H9 (cell line): ENCODE measurements around the gene CRK. TPM values are rescaled to one million over a fixed set of nuclear protein-coding genes. Genes with fewer than 3 reads are reported as not detected.
A peak's percentile ranks its signal among the peaks of the same experiment; 100 is the strongest.

Experiments used
- DNase-seq: peaks from one replicate; pipeline ENCODE4 v3.0.0-alpha.2; 2017
- H2AFZ ChIP-seq: one replicate; pipeline ENCODE4 v1.6.1; 2013; ENCODE audit warnings: mild to moderate bottlenecking, low read length, control low read depth, moderate library complexity
- H2AK5ac ChIP-seq: 2 replicates; pipeline ENCODE4 v1.6.1; 2013; ENCODE audit warnings: low read length, control low read depth, mixed read lengths; ENCODE audit not compliant: insufficient read length
- H2BK120ac ChIP-seq: one replicate; pipeline ENCODE4 v1.6.1; 2013; ENCODE audit warnings: low read depth, mild to moderate bottlenecking, low read length, control low read depth, inconsistent platforms; ENCODE audit not compliant: poor library complexity, severe bottlenecking
- H2BK12ac ChIP-seq: 2 replicates; pipeline ENCODE4 v1.6.1; 2013; ENCODE audit warnings: low read length, control low read depth, mixed read lengths, low read depth; ENCODE audit not compliant: insufficient read length
- H2BK15ac ChIP-seq: 2 replicates; pipeline ENCODE4 v1.6.1; 2013; ENCODE audit warnings: low read depth, low read length, control low read depth
- H2BK20ac ChIP-seq: one replicate; pipeline ENCODE4 v1.6.1; 2013; ENCODE audit warnings: low read depth, mild to moderate bottlenecking, low read length, control low read depth, inconsistent platforms; ENCODE audit not compliant: poor library complexity, severe bottlenecking
- H2BK5ac ChIP-seq: 2 replicates; pipeline ENCODE4 v1.6.1; 2013; ENCODE audit warnings: low read length, control low read depth, mixed read lengths; ENCODE audit not compliant: insufficient read length
- H3K14ac ChIP-seq: 2 replicates; pipeline ENCODE4 v1.6.1; 2013; ENCODE audit warnings: low read length, control low read depth; ENCODE audit not compliant: insufficient read depth
- H3K18ac ChIP-seq: 2 replicates; pipeline ENCODE4 v1.6.1; 2013; ENCODE audit warnings: low read depth, mild to moderate bottlenecking, mixed read lengths, low read length, control low read depth; ENCODE audit not compliant: insufficient read length
- H3K23ac ChIP-seq: 2 replicates; pipeline ENCODE4 v1.6.1; 2013; ENCODE audit warnings: low read length, control low read depth, mixed read lengths, low read depth; ENCODE audit not compliant: insufficient read length
- H3K23me2 ChIP-seq: 2 replicates; pipeline ENCODE4 v1.6.1; 2013; ENCODE audit warnings: low read depth, mild to moderate bottlenecking, mixed read lengths, low read length, control low read depth; ENCODE audit not compliant: insufficient read length, poor library complexity, severe bottlenecking
- H3K27ac ChIP-seq: 2 replicates; pipeline ENCODE4 v1.5.1; 2013; ENCODE audit warnings: low read length, control low read depth, mixed read lengths, low read depth; ENCODE audit not compliant: insufficient read length
- H3K27me3 ChIP-seq: 2 replicates; pipeline ENCODE4 v1.6.1; 2013; ENCODE audit warnings: low read length, control low read depth, inconsistent platforms; ENCODE audit not compliant: insufficient read depth
- H3K4ac ChIP-seq: 2 replicates; pipeline ENCODE4 v1.6.1; 2013; ENCODE audit warnings: low read depth, mild to moderate bottlenecking, control low read depth, inconsistent platforms, low read length, moderate library complexity
- H3K4me1 ChIP-seq: 2 replicates; pipeline ENCODE4 v1.6.1; 2013; ENCODE audit warnings: low read length, control low read depth, inconsistent platforms; ENCODE audit not compliant: insufficient read depth
- H3K4me2 ChIP-seq: 2 replicates; pipeline ENCODE4 v1.6.1; 2013; ENCODE audit warnings: low read length, control low read depth, mixed read lengths; ENCODE audit not compliant: insufficient read length, insufficient read depth
- H3K56ac ChIP-seq: 2 replicates; pipeline ENCODE4 v1.6.1; 2013; ENCODE audit warnings: low read depth, mild to moderate bottlenecking, mixed read lengths, low read length, control low read depth; ENCODE audit not compliant: insufficient read length
- H3K79me1 ChIP-seq: 2 replicates; pipeline ENCODE4 v1.6.1; 2013; ENCODE audit warnings: low read depth, mild to moderate bottlenecking, moderate library complexity, low read length, control low read depth, inconsistent platforms; ENCODE audit not compliant: insufficient read depth, poor library complexity, severe bottlenecking
- H3K79me2 ChIP-seq: 2 replicates; pipeline ENCODE4 v1.6.1; 2013; ENCODE audit warnings: low read length, control low read depth, inconsistent platforms; ENCODE audit not compliant: insufficient read depth
- H3K9ac ChIP-seq: 2 replicates; pipeline ENCODE4 v1.6.1; 2013; ENCODE audit warnings: low read length, control low read depth, mixed read lengths; ENCODE audit not compliant: insufficient read length; ENCODE audit errors: extremely low read depth
- H3K9me3 ChIP-seq: one replicate; pipeline ENCODE4 v1.6.1; 2013; ENCODE audit warnings: low read depth, low read length, inconsistent platforms; ENCODE audit not compliant: control insufficient read depth
- H3T11ph ChIP-seq: one replicate; pipeline ENCODE4 v1.6.1; 2013; ENCODE audit warnings: mild to moderate bottlenecking, low read length, control low read depth, inconsistent platforms
- H4K20me1 ChIP-seq: one replicate; pipeline ENCODE4 v1.6.1; 2013; ENCODE audit not compliant: control insufficient read depth, insufficient read length, insufficient read depth
- H4K5ac ChIP-seq: 2 replicates; pipeline ENCODE4 v1.6.1; 2013; ENCODE audit warnings: low read depth, mild to moderate bottlenecking, mixed read lengths, low read length, control low read depth; ENCODE audit not compliant: insufficient read length
- H4K8ac ChIP-seq: replicated peaks from 2 replicates; pipeline ENCODE4 v1.6.1; 2013; ENCODE audit warnings: low read length, control low read depth, mixed read lengths, low read depth; ENCODE audit not compliant: insufficient read length
- H4K91ac ChIP-seq: 2 replicates; pipeline ENCODE4 v1.6.1; 2013; ENCODE audit warnings: low read depth, mild to moderate bottlenecking, moderate library complexity, mixed read lengths, low read length, control low read depth; ENCODE audit not compliant: insufficient read length
- H3K27ac Mint-ChIP-seq, 3 experiments: 2 replicates in 2 of 3; 3 replicates in 1 of 3; pipeline ENCODE4 v1.8.0; 2020 to 2021; ENCODE audit warnings: mixed read lengths in 3 of 3, mild to moderate bottlenecking in 1 of 3, moderate library complexity in 1 of 3
- H3K27me3 Mint-ChIP-seq: 2 replicates; pipeline ENCODE4 v1.8.0; 2021; ENCODE audit warnings: low read depth, mild to moderate bottlenecking, moderate library complexity, mixed read lengths
- H3K36me3 Mint-ChIP-seq, 3 experiments: 2 replicates in 2 of 3; 3 replicates in 1 of 3; pipeline ENCODE4 v1.8.0; 2020 to 2021; ENCODE audit warnings: low read depth in 3 of 3, mixed read lengths in 3 of 3; ENCODE audit not compliant: insufficient read depth in 1 of 3
- H3K4me1 Mint-ChIP-seq, 2 experiments: 2 replicates each; pipeline ENCODE4 v1.8.0; 2020; ENCODE audit warnings: mixed read lengths in 2 of 2
- H3K4me3 Mint-ChIP-seq, 2 experiments: 2 replicates in 1 of 2; 3 replicates in 1 of 2; pipeline ENCODE4 v1.8.0; 2020 to 2021; ENCODE audit warnings: mild to moderate bottlenecking in 2 of 2, mixed read lengths in 2 of 2, moderate library complexity in 1 of 2
- H3K9me3 Mint-ChIP-seq, 2 experiments: 2 replicates in 1 of 2; 3 replicates in 1 of 2; pipeline ENCODE4 v1.8.0; 2020; ENCODE audit warnings: mild to moderate bottlenecking in 2 of 2, mixed read lengths in 2 of 2, moderate library complexity in 1 of 2
- WGBS: extraction: QIAGEN DNeasy Blood & Tissue Kit; methylation state at CpG from one replicate; pipeline ENCODE4 v1.1.7; 2013; ENCODE audit warnings: missing lambda C conversion rate, low lambda C conversion rate, mixed read lengths; ENCODE audit not compliant: insufficient read length; ENCODE audit errors: extremely low coverage; 5-methylcytosine and 5-hydroxymethylcytosine counted together
- total RNA-seq: library from RNA; stranded (reverse); gene quantifications from 2 replicates; pipeline ENCODE4 v1.2.1, GENCODE V29; 2021
- TF ChIP-seq, protein P1 (sequence below): fragments of 200-600 bp; sonication (generic); conservative IDR thresholded peaks from 3 replicates; pipeline ENCODE4 v1.8.0; 2021; ENCODE audit warnings: antibody characterized with exemption, mild to moderate bottlenecking

Gene CRK
- total RNA-seq, 1 experiment from 2014 or later: 58.9 TPM

DNA sequence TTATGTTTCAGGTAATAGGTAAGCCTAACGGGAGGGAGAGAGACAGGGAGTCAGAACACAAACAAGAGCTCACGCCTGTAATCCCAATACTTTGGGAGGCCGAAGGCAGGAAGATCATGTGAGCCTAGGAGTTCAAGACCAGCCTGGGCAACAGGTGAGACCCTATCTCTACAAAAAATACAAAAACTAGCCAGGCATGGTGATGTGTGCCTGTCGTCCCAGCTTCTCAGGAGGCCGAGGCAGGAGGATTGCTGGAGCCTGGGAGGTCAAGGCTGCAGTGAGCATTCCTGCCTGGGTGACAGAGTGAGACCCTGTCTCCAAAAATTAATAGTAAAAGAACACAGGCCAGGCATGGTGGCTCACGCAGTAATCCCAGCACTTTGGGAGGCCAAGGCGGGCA is 83.4 kb downstream of the CRK start:
- H2BK20ac ChIP-seq: no peak overlapping the region
- no peaks in the 10 kb centered on the region; the same call in 1 of the 2 replicates for H3K4me1 ChIP-seq
- no peak overlapping the region for H3K56ac ChIP-seq
- H3K9ac ChIP-seq: no peak overlapping the region
- H3K4me3 Mint-ChIP-seq: no peak overlapping the region
- H3K79me2 ChIP-seq: peaks cover 76% of the 10 kb centered on the region
- H3K14ac ChIP-seq: no peak overlapping the region
- no peak overlapping the region for H3T11ph ChIP-seq
- H2AK5ac ChIP-seq: no peak overlapping the region
- H2AFZ ChIP-seq: no peak overlapping the region
- H3K36me3 Mint-ChIP-seq: peaks cover 3 to 31% (median 23%) of the 10 kb centered on the region in 3 experiments; a peak in 6 of 7 replicates
- no peaks in the 10 kb centered on the region for H3K23me2 ChIP-seq
- no peaks in the 10 kb centered on the region for H3K9me3 Mint-ChIP-seq
- H3K27ac ChIP-seq: no peak overlapping the region
- no peak overlapping the region for H2BK12ac ChIP-seq
- H3K27me3 Mint-ChIP-seq: no peaks in the 10 kb centered on the region
- no peak for DNase-seq
- no peak overlapping the region for H2BK15ac ChIP-seq
- peak overlapping the region in 2 of 3 experiments; percentile 38 to 90; a peak in 2 of 7 replicates for H3K27ac Mint-ChIP-seq
- H2BK120ac ChIP-seq: no peak overlapping the region
- no peaks in the 10 kb centered on the region for H3K9me3 ChIP-seq
- no peak overlapping the region for H4K5ac ChIP-seq
- peaks cover 35 to 50% of the 10 kb centered on the region in 2 experiments for H3K4me1 Mint-ChIP-seq
- H4K20me1 ChIP-seq: no peaks in the 10 kb centered on the region
- H3K4me2 ChIP-seq: no peak overlapping the region
- H3K4ac ChIP-seq: no peak overlapping the region
- TF ChIP-seq, protein P1, sequence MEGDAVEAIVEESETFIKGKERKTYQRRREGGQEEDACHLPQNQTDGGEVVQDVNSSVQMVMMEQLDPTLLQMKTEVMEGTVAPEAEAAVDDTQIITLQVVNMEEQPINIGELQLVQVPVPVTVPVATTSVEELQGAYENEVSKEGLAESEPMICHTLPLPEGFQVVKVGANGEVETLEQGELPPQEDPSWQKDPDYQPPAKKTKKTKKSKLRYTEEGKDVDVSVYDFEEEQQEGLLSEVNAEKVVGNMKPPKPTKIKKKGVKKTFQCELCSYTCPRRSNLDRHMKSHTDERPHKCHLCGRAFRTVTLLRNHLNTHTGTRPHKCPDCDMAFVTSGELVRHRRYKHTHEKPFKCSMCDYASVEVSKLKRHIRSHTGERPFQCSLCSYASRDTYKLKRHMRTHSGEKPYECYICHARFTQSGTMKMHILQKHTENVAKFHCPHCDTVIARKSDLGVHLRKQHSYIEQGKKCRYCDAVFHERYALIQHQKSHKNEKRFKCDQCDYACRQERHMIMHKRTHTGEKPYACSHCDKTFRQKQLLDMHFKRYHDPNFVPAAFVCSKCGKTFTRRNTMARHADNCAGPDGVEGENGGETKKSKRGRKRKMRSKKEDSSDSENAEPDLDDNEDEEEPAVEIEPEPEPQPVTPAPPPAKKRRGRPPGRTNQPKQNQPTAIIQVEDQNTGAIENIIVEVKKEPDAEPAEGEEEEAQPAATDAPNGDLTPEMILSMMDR: no peak
- no CpG with 5 or more reads among the region's 7 CpGs for WGBS
- H3K79me1 ChIP-seq: peaks cover 4% of the 10 kb centered on the region
- no peak overlapping the region for H3K23ac ChIP-seq
- H4K8ac ChIP-seq: no peak overlapping the region
- H2BK5ac ChIP-seq: no peak overlapping the region
- no peaks in the 10 kb centered on the region for H3K27me3 ChIP-seq
- H4K91ac ChIP-seq: no peak overlapping the region
- no peak overlapping the region for H3K18ac ChIP-seq
